Measurements from ENCODE around the gene CACNG6. TPM values are rescaled to one million over a fixed set of nuclear protein-coding genes. Genes with fewer than 3 reads are reported as not detected.

CACNG6 gene
- total RNA-seq, 4 donors from 2014 or later: not detected

DNA sequence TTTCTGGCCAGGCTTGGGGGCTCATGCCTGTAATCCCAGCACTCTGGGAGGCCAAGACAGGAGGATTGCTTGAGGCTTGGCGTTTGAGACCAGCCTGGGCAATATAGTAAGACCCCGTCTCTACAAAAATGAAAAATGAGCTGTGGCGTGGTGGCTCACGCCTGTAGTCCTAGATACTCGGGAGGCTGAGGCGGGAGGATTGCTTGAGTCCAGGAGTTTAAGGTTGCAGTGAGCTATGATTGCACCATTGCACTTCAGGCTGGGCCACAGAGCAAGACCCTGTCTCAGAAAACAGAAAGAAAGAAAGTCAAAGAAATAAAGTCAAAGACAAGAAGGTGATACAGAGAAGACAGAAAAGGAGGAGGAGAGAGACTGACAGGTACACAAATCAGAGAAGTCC is 2.5 kb upstream of the CACNG6 start:
- no peak overlapping the region for H3K4me3 ChIP-seq
- peaks cover 0 to under 1% (median 0%) of the 10 kb centered on the region in 4 donors for H3K9me3 ChIP-seq
- peaks cover 0 to 8% (median 0%) of the 10 kb centered on the region in 4 donors for H3K4me1 ChIP-seq
- no peaks in the 10 kb centered on the region for H3K36me3 ChIP-seq
- H3K27ac ChIP-seq: no peak overlapping the region
- TF ChIP-seq POLR2A (IDR thresholded peaks at IDR 0.05): no peak
- TF ChIP-seq, protein P1, sequence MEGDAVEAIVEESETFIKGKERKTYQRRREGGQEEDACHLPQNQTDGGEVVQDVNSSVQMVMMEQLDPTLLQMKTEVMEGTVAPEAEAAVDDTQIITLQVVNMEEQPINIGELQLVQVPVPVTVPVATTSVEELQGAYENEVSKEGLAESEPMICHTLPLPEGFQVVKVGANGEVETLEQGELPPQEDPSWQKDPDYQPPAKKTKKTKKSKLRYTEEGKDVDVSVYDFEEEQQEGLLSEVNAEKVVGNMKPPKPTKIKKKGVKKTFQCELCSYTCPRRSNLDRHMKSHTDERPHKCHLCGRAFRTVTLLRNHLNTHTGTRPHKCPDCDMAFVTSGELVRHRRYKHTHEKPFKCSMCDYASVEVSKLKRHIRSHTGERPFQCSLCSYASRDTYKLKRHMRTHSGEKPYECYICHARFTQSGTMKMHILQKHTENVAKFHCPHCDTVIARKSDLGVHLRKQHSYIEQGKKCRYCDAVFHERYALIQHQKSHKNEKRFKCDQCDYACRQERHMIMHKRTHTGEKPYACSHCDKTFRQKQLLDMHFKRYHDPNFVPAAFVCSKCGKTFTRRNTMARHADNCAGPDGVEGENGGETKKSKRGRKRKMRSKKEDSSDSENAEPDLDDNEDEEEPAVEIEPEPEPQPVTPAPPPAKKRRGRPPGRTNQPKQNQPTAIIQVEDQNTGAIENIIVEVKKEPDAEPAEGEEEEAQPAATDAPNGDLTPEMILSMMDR (IDR thresholded peaks at IDR 0.05): no peak
- DNase-seq: no peak
- peaks cover 0 to 6% of the 10 kb centered on the region in 2 donors for H3K27me3 ChIP-seq

- Histone ChIP-seq H3K27ac (no peak overlapping the region), H3K9me3 (no peaks in the 10 kb centered on the region), H3K4me3 (no peak overlapping the region), H3K27me3 (peaks cover 0 to 6% of the 10 kb centered on the region in 2 donors), H3K4me1 (peaks cover 0 to 8% (median 0%) of the 10 kb centered on the region in 4 donors), H3K36me3 (no peaks in the 10 kb centered on the region)
- TF ChIP-seq, protein P1 (IDR thresholded peaks at IDR 0.05): no peak
- TF ChIP-seq POLR2A (IDR thresholded peaks at IDR 0.05): no peak
- DNase-seq: no peak
Measured at GRCh38 chr19:53989600-53990533, 1.6 kb upstream of the CACNG6 start.

DNA sequence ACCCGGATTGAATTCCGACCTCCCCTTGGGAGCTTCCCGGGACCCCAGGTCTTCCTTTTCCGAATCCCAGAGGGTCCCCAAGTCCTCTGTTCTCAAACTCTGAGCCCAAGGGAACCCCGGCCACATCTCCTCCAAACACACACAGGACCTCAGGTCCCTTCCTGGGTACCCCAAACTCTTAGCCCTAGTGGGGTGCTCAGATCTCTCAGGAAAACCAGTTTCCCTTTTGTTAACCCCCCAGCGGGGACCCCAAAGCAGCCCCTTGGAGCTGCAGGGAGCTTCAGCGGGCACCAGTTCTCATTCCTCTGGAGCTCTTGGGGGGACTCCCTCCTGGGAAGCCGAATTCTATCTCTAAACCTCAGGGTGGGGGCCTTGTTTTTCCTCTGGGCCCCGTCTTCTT is 774 bp downstream of the CACNG6 start:
- Histone ChIP-seq H3K4me3 (no peak overlapping the region), H3K4me1 (peaks cover 0 to 8% (median 0%) of the 10 kb centered on the region in 4 donors), H3K27me3 (peaks cover 0 to 6% of the 10 kb centered on the region in 2 donors), H3K36me3 (no peaks in the 10 kb centered on the region), H3K27ac (no peak overlapping the region), H3K9me3 (no peaks in the 10 kb centered on the region)
- DNase-seq: no peak
- no peak for TF ChIP-seq POLR2A (IDR thresholded peaks at IDR 0.05)
- TF ChIP-seq, protein P1 (IDR thresholded peaks at IDR 0.05): no peak

DNA sequence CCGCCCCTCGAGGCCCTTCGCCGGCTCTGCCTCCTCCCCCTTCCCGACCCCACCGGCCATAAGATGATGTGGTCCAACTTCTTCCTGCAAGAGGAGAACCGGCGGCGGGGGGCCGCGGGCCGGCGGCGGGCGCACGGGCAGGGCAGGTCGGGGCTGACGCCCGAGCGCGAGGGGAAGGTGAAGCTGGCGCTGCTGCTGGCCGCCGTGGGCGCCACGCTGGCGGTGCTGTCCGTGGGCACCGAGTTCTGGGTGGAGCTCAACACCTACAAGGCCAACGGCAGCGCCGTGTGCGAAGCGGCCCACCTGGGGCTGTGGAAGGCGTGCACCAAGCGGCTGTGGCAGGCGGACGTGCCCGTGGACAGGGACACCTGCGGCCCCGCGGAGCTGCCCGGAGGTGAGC is 1.4 kb downstream of the CACNG6 start:
- H3K4me3 ChIP-seq: no peak overlapping the region
- H3K27ac ChIP-seq: no peak overlapping the region
- peaks cover 0 to 8% (median 0%) of the 10 kb centered on the region in 4 donors for H3K4me1 ChIP-seq
- H3K27me3 ChIP-seq: peaks cover 0 to 6% of the 10 kb centered on the region in 2 donors
- no peak for DNase-seq
- no peaks in the 10 kb centered on the region for H3K36me3 ChIP-seq
- no peaks in the 10 kb centered on the region for H3K9me3 ChIP-seq
- TF ChIP-seq, protein P1 (IDR thresholded peaks at IDR 0.05): no peak
- TF ChIP-seq POLR2A (IDR thresholded peaks at IDR 0.05): no peak

DNA sequence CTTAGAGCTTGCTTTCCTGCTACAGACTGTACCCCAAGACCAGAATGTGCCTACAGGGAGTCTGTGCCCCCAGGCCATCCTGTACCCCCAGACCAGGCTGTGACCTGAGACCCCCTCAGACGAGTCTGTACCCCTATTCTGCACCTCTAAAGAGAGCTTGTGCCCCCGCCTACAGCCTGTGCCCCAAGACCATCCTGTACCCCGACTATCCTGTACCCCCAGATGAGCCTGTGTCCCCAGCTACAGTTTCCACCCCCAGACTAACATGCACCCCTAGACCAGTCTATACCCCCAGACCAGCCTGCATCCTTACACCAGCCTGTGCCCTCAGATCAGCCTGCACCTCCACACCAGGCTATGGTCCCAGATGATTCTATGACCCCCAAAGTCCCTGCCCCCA is 2.0 kb downstream of the CACNG6 start:
- Histone ChIP-seq H3K4me3 (no peak overlapping the region), H3K9me3 (no peaks in the 10 kb centered on the region), H3K27ac (no peak overlapping the region), H3K4me1 (peaks cover 0 to 8% (median 0%) of the 10 kb centered on the region in 4 donors), H3K36me3 (no peaks in the 10 kb centered on the region), H3K27me3 (peaks cover 0 to 6% of the 10 kb centered on the region in 2 donors)
- DNase-seq: no peak
- TF ChIP-seq, protein P1 (IDR thresholded peaks at IDR 0.05): no peak
- TF ChIP-seq POLR2A (IDR thresholded peaks at IDR 0.05): no peak

Data from Peyer's patch (tissue), 4 donors.